Measurements from ENCODE around the gene SKAP1. TPM values are rescaled to one million over a fixed set of nuclear protein-coding genes. Genes with fewer than 3 reads are reported as not detected.

SKAP1 gene
- total RNA-seq, 1 experiment from 2014 or later: 0.31 TPM

DNA sequence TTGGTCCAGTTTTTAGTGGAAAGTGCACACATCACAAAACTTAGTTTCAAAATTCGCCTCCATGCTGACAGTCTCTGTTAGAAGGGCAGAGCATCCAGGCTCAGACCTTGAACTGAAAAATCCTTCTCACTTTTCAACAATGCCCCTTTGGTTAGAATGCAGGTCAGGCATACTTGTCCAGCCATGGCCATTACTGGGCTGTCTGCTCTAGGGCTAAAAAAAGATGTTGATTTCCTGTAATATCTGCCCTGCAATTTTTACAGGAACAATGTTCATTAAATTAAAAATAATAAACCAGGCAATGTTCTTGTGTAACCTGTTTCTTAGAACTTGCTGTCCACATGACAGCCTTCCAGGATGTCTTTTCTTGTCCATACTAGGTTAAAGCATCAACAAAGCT, 200.1 kb downstream of the SKAP1 start:
- Histone ChIP-seq H2AFZ (no peak overlapping the region), H3K27ac (no peak overlapping the region), H3K4me1 (replicated peaks; ENCODE audit: insufficient read depth) (no peaks in the 10 kb centered on the region), H3K36me3 (ENCODE audit: low read depth) (no peaks in the 10 kb centered on the region), H4K20me1 (ENCODE audit: insufficient read depth) (no peaks in the 10 kb centered on the region), H3K79me2 (ENCODE audit: low read depth) (no peaks in the 10 kb centered on the region), H3K9me2 (ENCODE audit: insufficient read depth) (no peaks in the 10 kb centered on the region), H3K4me2 (no peak overlapping the region), H3K4me3 (no peak overlapping the region), H3K9me3 (ENCODE audit: insufficient read depth, low read depth) (no peaks in the 10 kb centered on the region; the same call in 1 of the 2 replicates), H3F3A (ENCODE audit: insufficient read depth, low read depth) (no peaks in the 10 kb centered on the region), H3K27me3 (ENCODE audit: insufficient read depth, low read depth) (no peaks in the 10 kb centered on the region)
- DNase-seq: no peak
- ChIA-PET CTCF (no interaction called here), POLR2A (ENCODE audit: unreplicated experiment) (no interaction called here)
- no peak for TF ChIP-seq EZH2 (IDR thresholded peaks at IDR 0.05; ENCODE audit: low read depth)
- TF ChIP-seq, protein P1, sequence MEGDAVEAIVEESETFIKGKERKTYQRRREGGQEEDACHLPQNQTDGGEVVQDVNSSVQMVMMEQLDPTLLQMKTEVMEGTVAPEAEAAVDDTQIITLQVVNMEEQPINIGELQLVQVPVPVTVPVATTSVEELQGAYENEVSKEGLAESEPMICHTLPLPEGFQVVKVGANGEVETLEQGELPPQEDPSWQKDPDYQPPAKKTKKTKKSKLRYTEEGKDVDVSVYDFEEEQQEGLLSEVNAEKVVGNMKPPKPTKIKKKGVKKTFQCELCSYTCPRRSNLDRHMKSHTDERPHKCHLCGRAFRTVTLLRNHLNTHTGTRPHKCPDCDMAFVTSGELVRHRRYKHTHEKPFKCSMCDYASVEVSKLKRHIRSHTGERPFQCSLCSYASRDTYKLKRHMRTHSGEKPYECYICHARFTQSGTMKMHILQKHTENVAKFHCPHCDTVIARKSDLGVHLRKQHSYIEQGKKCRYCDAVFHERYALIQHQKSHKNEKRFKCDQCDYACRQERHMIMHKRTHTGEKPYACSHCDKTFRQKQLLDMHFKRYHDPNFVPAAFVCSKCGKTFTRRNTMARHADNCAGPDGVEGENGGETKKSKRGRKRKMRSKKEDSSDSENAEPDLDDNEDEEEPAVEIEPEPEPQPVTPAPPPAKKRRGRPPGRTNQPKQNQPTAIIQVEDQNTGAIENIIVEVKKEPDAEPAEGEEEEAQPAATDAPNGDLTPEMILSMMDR (conservative IDR thresholded peaks at IDR 0.05): no peak
- no TSS peak for BruUV-seq (replicated peaks)
- intact Hi-C loops (cut with micrococcal nuclease; ENCODE audit: unreplicated experiment): no loop called here

DNA sequence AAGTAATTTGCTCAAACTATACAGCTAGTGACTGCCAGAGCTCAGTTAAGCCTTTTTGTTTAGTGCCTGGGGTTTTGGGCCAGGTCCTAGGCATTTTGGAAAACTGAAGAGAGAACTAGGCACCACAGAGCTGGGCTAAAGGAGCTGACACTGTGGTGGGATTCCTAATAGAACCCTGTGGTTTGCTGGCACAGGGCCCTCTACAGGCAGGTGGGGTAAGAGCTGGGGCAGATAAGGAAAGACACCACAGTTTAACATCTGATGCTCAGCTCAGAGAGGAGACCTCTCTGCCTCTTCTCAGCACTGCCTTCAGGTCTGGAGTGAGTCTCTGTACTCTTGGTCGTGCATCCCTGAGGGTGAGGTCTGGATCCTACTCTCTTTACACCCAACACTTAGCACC, 201.3 kb downstream of the SKAP1 start:
- Histone ChIP-seq H3K4me1 (replicated peaks; ENCODE audit: insufficient read depth) (0 out of 2 replicates have a peak, but pooled peaks cover 3% of the 10 kb centered on the region), H3K27me3 (ENCODE audit: insufficient read depth, low read depth) (no peaks in the 10 kb centered on the region), H3K9me3 (ENCODE audit: insufficient read depth, low read depth) (no peaks in the 10 kb centered on the region; the same call in 1 of the 2 replicates), H3K9me2 (ENCODE audit: insufficient read depth) (no peaks in the 10 kb centered on the region), H3K4me3 (no peak overlapping the region), H3K36me3 (ENCODE audit: low read depth) (no peaks in the 10 kb centered on the region), H2AFZ (no peak overlapping the region; the same call in 1 of the 2 replicates), H3K27ac (no peak overlapping the region), H4K20me1 (ENCODE audit: insufficient read depth) (no peaks in the 10 kb centered on the region), H3K4me2 (no peak overlapping the region), H3F3A (ENCODE audit: insufficient read depth, low read depth) (no peaks in the 10 kb centered on the region), H3K79me2 (ENCODE audit: low read depth) (no peaks in the 10 kb centered on the region)
- DNase-seq: no peak
- TF ChIP-seq, protein P1 (conservative IDR thresholded peaks at IDR 0.05): no peak; the same call in 1 of the 2 replicates
- TF ChIP-seq EZH2 (IDR thresholded peaks at IDR 0.05; ENCODE audit: low read depth): no peak
- ChIA-PET POLR2A (ENCODE audit: unreplicated experiment) (no interaction called here), CTCF (no interaction called here)
- intact Hi-C loops (cut with micrococcal nuclease; ENCODE audit: unreplicated experiment): no loop called here
- BruUV-seq (replicated peaks): no TSS peak

- intact Hi-C loops (cut with micrococcal nuclease; ENCODE audit: unreplicated experiment): no loop called here
- Histone ChIP-seq H3K4me3 (no peak overlapping the region), H3K9me3 (ENCODE audit: insufficient read depth, low read depth) (no peaks in the 10 kb centered on the region; the same call in 1 of the 2 replicates), H3K4me2 (no peak overlapping the region), H3K4me1 (replicated peaks; ENCODE audit: insufficient read depth) (0 out of 2 replicates have a peak, but pooled peaks cover 3% of the 10 kb centered on the region), H3K36me3 (ENCODE audit: low read depth) (no peaks in the 10 kb centered on the region), H3K9me2 (ENCODE audit: insufficient read depth) (0 out of 2 replicates have a peak, but pooled peaks cover 3% of the 10 kb centered on the region), H2AFZ (no peak overlapping the region), H4K20me1 (ENCODE audit: insufficient read depth) (no peaks in the 10 kb centered on the region), H3K27ac (no peak overlapping the region), H3K79me2 (ENCODE audit: low read depth) (no peaks in the 10 kb centered on the region), H3F3A (ENCODE audit: insufficient read depth, low read depth) (no peaks in the 10 kb centered on the region), H3K27me3 (ENCODE audit: insufficient read depth, low read depth) (no peaks in the 10 kb centered on the region)
- ChIA-PET CTCF (no interaction called here), POLR2A (ENCODE audit: unreplicated experiment) (no interaction called here)
- no TSS peak for BruUV-seq (replicated peaks)
- no peak for TF ChIP-seq EZH2 (IDR thresholded peaks at IDR 0.05; ENCODE audit: low read depth)
- TF ChIP-seq, protein P1 (conservative IDR thresholded peaks at IDR 0.05): no peak
- DNase-seq: no peak
Observed at GRCh38 chr17:48225725-48226567, 204.1 kb downstream of the SKAP1 start.
